ENCODE data around the gene GRIN3B.

The GRIN3B gene

DNA sequence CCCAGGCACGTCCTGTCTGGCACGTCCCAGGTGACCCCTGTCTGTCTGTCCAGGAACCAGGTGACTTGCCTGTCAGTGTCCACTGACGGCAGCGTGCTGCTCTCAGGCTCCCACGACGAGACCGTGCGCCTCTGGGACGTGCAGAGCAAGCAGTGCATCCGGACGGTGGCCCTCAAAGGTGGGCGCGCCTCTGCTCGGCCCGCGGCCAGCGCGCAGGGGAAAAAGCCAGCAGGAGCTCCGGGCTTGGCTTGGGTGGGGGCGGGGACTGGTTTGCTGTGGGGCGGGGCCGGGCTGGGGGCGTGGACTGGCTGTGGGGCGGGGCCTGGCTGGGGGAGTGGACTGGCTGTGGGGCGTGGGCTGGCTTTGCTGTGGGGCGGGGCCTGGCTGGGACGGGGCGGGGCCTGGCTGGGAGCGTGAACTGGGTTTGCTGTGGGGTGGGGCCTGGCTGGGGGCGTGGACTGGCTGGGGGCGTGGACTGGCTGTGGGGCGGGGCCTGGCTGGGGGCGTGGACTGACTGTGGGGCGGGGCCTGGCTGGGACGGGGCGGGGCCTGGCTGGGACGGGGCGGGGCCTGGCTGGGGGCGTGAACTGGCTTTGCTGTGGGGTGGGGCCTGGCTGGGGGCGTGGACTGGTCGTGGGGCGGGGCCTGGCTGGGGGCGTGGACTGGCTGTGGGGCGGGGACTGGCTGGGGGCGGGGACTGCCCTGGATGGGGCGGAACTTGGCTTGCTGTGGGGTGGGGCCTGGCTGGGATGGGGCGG lies 8.9 kb upstream of the GRIN3B start:
- H3K4me1 ChIP-seq (ENCODE audit: control insufficient read depth, insufficient read depth, low read length), result peaks cover 6% of the 10 kb centered on the region
- peak; percentile 43; the same call in 1 of the 2 replicates for TF ChIP-seq KLF9 (tag by site-specific recombination; IDR thresholded peaks at IDR 0.05; ENCODE audit: low read depth)
- TF ChIP-seq KLF8 (tag by site-specific recombination; IDR thresholded peaks at IDR 0.05), result peak; percentile 67; the same call in 1 of the 2 replicates
- TF ChIP-seq ZNF600 (tag by site-specific recombination; IDR thresholded peaks at IDR 0.05), result peak; percentile 40; the same call in 1 of the 2 replicates
- 0 out of 2 replicates have a peak, but pooled peaks have one; percentile 6 for TF ChIP-seq BCL11B (tag by site-specific recombination; IDR thresholded peaks at IDR 0.05; ENCODE audit: low read depth)
- no peak for TF ChIP-seq ZNF610 (tag by site-specific recombination; IDR thresholded peaks at IDR 0.05; ENCODE audit: borderline replicate concordance)
- peak; percentile 39; the same call in 1 of the 2 replicates for TF ChIP-seq BCL11A (tag by site-specific recombination; IDR thresholded peaks at IDR 0.05; ENCODE audit: low read depth)
- no peak for TF ChIP-seq KLF1 (tag by site-specific recombination; IDR thresholded peaks at IDR 0.05)
- TF ChIP-seq, protein P1, sequence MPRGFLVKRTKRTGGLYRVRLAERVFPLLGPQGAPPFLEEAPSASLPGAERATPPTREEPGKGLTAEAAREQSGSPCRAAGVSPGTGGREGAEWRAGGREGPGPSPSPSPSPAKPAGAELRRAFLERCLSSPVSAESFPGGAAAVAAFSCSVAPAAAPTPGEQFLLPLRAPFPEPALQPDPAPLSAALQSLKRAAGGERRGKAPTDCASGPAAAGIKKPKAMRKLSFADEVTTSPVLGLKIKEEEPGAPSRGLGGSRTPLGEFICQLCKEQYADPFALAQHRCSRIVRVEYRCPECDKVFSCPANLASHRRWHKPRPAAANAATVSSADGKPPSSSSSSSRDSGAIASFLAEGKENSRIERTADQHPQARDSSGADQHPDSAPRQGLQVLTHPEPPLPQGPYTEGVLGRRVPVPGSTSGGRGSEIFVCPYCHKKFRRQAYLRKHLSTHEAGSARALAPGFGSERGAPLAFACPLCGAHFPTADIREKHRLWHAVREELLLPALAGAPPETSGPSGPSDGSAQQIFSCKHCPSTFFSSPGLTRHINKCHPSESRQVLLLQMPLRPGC (tag by site-specific recombination; IDR thresholded peaks at IDR 0.05), result 0 out of 2 replicates have a peak, but pooled peaks have one; percentile 16
- no peak overlapping the region for H3K4me3 ChIP-seq (ENCODE audit: low read depth, low read length)
- H3K9me3 ChIP-seq (ENCODE audit: control insufficient read depth, insufficient read depth, low read depth, low read length), result no peaks in the 10 kb centered on the region
- ChIA-PET CTCF (interaction anchor here (0.6 to 1.1 kb wide), 3 partner anchors 96 to 253 kb away, joined by 3 read pairs; no protein-coding TSS in a partner anchor), POLR2A (interaction anchor here (0.5 kb wide), 1 partner anchor 18 kb away, joined by 3 read pairs; no protein-coding TSS in a partner anchor)
- H3K36me3 ChIP-seq (ENCODE audit: control insufficient read depth in 2 of 2, insufficient read depth in 1 of 2, low read length in 2 of 2), result peaks cover 9 to 71% of the 10 kb centered on the region in 2 experiments; a peak in 2 of 3 replicates
- H3K27ac ChIP-seq (ENCODE audit: extremely low read depth, low read depth, low read length), result no peak overlapping the region

DNA sequence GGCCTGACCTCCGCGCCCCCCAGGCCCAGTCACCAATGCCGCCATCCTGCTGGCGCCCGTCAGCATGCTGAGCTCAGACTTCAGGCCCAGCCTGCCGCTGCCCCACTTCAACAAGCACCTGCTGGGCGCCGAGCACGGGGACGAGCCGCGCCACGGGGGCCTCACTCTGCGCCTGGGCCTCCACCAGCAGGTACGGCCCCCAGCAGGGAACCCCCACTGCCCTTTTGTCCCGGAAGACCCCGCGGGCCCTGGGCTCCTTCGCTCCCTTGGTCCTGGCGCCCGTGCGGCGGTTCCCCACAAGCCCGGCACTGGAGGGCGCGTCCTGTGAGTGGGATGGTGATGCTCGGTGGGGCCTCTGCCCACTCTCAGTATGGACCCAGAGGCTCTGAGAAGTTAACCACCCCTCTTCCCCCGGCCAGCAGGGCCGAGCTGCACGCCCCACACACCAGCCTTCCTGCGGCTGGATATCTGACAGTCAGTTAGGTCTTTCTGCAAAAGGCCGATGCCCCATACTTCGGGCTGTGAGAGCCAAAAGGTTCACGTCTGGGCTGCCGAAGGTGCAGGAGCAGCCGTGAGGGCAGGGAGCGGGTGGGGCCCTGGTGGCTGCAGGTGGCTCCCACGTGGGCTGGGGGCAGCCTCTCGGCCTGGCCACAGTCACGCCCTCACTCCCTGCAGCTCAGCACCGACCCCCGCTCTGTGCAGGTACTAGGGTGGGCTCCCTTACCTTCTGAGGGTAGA lies 8.1 kb upstream of the GRIN3B start:
- Histone ChIP-seq H3K36me3 (ENCODE audit: control insufficient read depth in 2 of 2, insufficient read depth in 1 of 2, low read length in 2 of 2) (peaks cover 7 to 63% of the 10 kb centered on the region in 2 experiments; a peak in 2 of 3 replicates), H3K4me3 (ENCODE audit: low read depth, low read length) (no peak overlapping the region), H3K9me3 (ENCODE audit: control insufficient read depth, insufficient read depth, low read depth, low read length) (no peaks in the 10 kb centered on the region), H3K27ac (ENCODE audit: extremely low read depth, low read depth, low read length) (no peak overlapping the region), H3K4me1 (ENCODE audit: control insufficient read depth, insufficient read depth, low read length) (peaks cover 7% of the 10 kb centered on the region)
- ChIA-PET CTCF (interaction anchor here (1.1 kb wide), 1 partner anchor 220 kb away, joined by 3 read pairs; no protein-coding TSS in a partner anchor), POLR2A (no interaction called here)
- TF ChIP-seq KLF1 (tag by site-specific recombination; IDR thresholded peaks at IDR 0.05) (peak; percentile 65), ZNF114 (tag by site-specific recombination; IDR thresholded peaks at IDR 0.05) (no peak), BCL11A (tag by site-specific recombination; IDR thresholded peaks at IDR 0.05; ENCODE audit: low read depth) (no peak), ZFP41 (tag by site-specific recombination; IDR thresholded peaks at IDR 0.05; ENCODE audit: borderline replicate concordance) (no peak), KLF16 (tag by site-specific recombination; IDR thresholded peaks at IDR 0.05) (0 out of 2 replicates have a peak, but pooled peaks have one; percentile 46), ZNF510 (tag by site-specific recombination; IDR thresholded peaks at IDR 0.05; ENCODE audit: insufficient replicate concordance) (no peak), ZNF600 (tag by site-specific recombination; IDR thresholded peaks at IDR 0.05) (0 out of 2 replicates have a peak, but pooled peaks have one; percentile 21), KLF8 (tag by site-specific recombination; IDR thresholded peaks at IDR 0.05) (peak; percentile 92), KLF9 (tag by site-specific recombination; IDR thresholded peaks at IDR 0.05; ENCODE audit: low read depth) (peak; percentile 62), SP2 (tag by site-specific recombination; IDR thresholded peaks at IDR 0.05) (peak; percentile 18), ZIC2 (tag by site-specific recombination; IDR thresholded peaks at IDR 0.05) (peak; percentile 59)
- TF ChIP-seq, protein P2, sequence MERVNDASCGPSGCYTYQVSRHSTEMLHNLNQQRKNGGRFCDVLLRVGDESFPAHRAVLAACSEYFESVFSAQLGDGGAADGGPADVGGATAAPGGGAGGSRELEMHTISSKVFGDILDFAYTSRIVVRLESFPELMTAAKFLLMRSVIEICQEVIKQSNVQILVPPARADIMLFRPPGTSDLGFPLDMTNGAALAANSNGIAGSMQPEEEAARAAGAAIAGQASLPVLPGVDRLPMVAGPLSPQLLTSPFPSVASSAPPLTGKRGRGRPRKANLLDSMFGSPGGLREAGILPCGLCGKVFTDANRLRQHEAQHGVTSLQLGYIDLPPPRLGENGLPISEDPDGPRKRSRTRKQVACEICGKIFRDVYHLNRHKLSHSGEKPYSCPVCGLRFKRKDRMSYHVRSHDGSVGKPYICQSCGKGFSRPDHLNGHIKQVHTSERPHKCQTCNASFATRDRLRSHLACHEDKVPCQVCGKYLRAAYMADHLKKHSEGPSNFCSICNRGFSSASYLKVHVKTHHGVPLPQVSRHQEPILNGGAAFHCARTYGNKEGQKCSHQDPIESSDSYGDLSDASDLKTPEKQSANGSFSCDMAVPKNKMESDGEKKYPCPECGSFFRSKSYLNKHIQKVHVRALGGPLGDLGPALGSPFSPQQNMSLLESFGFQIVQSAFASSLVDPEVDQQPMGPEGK (tag by site-specific recombination; IDR thresholded peaks at IDR 0.05), result peak; percentile 70; the same call in 1 of the 2 replicates
- TF ChIP-seq, protein P3, sequence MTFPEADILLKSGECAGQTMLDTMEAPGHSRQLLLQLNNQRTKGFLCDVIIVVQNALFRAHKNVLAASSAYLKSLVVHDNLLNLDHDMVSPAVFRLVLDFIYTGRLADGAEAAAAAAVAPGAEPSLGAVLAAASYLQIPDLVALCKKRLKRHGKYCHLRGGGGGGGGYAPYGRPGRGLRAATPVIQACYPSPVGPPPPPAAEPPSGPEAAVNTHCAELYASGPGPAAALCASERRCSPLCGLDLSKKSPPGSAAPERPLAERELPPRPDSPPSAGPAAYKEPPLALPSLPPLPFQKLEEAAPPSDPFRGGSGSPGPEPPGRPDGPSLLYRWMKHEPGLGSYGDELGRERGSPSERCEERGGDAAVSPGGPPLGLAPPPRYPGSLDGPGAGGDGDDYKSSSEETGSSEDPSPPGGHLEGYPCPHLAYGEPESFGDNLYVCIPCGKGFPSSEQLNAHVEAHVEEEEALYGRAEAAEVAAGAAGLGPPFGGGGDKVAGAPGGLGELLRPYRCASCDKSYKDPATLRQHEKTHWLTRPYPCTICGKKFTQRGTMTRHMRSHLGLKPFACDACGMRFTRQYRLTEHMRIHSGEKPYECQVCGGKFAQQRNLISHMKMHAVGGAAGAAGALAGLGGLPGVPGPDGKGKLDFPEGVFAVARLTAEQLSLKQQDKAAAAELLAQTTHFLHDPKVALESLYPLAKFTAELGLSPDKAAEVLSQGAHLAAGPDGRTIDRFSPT (tag by site-specific recombination; IDR thresholded peaks at IDR 0.05), result peak; percentile 44; the same call in 1 of the 2 replicates
